T-helper 22 cell (primary cell): ENCODE measurements around the gene MINK1.

Source experiments
- DNase-seq: peaks from one replicate; pipeline ENCODE4 v3.0.0-alpha.2; 2020; ENCODE audit warnings: low read depth

Gene MINK1

DNA sequence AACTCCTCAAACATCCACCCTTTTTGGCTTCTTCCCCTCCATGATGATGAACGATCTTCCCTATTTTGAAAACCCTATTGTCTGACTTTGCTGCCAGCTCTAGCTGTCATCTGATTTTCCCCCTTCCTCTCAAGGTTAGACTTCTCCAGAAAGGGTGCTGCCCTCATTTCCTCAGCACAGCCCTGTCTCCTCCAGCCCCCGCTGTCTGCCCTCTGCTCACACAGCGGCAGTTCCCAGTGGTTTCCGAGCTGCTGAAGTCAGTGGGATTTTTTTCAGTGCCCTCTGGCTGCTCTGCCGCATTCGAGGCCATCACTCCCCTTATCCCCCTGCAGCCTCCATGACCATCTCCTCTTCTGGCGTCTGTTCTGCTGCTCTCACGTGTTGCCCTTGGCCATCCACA lies 39.6 kb downstream of the MINK1 start:
- DNase-seq: no peak

- no peak for DNase-seq
Observed at GRCh38 chr17:4877089-4877488, 43.9 kb downstream of the MINK1 start.

DNA sequence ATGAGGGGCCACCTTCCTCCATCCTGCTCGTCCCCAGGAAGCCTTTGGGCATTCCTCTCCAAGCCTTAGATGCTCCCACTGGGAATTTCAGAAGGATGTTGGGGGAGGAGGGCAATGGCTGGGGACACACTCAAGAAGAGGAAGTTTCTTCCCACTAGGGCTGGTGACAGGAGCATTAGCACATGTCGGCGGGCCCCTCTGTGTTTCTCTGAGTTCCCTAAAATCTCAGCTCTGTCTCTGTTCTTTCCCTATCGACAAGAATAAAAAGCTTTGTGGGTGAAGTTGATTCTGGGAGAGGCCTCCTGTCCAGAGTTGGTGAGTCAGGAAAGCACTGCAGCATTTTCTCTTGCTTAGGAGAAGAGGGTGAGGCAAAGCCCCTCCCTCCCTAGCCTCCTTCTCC lies 46.5 kb downstream of the MINK1 start:
- no peak for DNase-seq

- DNase-seq: no peak
Observed at GRCh38 chr17:4880857-4881256, 47.7 kb downstream of the MINK1 start.

GRCh38 chr17:4881761-4882555 lies 48.8 kb downstream of the MINK1 start:
- peak; percentile 17 for DNase-seq

DNA sequence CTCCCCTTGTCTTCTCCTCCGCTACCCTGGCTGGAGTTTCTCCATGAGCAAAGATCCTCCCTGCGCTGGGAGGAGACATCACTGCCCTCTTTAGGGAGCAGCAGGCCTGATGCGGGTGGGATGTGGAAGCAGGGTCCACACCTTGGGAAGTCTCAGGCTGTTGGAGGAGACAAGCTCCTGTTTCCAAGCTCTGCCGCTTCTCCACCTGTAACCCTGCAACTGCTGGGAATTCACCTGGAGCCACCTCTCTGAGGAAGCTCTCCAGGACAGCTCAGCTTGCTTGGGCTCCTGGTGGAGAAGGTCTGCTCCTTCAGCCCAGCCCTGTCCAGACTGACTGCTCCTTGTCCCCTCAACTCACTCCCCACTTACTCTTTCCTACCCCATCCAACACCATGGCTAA lies 51.3 kb downstream of the MINK1 start:
- DNase-seq: no peak

DNA sequence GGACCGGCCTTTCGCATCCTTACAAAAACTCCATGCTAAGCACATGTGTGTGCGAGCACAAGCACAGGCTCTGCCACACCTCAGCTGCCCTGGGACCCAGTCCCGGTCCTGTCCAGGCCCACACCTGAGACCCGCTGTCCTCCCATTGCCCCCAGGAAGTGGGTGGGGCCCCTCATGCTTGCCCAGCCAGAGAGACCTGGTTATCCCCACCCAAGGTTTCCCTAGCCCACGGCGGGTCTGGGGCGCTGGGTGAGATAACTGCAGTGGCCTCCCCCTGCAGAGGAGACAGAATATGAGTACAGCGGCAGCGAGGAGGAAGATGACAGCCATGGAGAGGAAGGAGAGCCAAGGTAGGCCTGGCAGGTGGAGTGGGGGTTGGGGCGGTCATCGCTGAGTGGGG lies 53.7 kb downstream of the MINK1 start:
- DNase-seq: no peak

GRCh38 chr17:4887581-4887980 lies 54.4 kb downstream of the MINK1 start:
- no peak for DNase-seq

DNA sequence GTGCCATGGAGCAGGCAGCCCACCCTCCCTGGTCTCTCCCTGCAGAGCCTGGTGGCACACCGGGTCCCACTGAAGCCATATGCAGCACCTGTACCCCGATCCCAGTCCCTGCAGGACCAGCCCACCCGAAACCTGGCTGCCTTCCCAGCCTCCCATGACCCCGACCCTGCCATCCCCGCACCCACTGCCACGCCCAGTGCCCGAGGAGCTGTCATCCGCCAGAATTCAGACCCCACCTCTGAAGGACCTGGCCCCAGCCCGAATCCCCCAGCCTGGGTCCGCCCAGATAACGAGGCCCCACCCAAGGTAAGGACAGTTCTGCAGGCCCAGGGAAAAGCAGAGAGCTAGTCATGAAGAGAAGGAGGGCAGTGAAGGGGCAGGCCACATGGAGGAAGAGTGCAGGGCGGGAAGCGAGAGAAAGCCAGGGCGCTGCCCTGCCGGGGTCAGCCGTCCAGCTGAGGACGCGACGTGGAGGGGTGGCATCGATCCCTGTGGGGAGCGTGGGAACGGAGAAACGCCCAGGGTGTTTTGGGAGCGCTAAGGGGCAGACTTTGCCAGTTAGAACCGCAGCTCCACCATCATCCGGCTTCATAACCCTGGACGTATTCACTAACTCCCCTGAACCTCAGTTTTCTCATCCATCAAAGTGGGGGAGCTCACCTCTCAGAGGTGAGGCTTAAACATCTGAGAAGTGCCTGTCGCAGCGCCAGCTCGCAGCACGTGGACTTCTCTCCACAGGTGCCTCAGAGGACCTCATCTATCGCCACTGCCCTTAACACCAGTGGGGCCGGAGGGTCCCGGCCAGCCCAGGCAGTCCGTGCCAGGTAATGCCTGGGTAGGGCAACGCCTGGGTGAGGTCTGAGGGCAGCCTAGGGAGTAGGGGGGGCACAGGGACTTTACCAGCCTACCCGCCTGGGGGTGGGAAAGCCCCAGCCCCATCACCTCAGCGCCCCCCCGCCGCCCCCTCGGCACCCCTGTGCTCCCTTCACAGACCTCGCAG lies 58.6 kb downstream of the MINK1 start:
- no peak for DNase-seq

DNA sequence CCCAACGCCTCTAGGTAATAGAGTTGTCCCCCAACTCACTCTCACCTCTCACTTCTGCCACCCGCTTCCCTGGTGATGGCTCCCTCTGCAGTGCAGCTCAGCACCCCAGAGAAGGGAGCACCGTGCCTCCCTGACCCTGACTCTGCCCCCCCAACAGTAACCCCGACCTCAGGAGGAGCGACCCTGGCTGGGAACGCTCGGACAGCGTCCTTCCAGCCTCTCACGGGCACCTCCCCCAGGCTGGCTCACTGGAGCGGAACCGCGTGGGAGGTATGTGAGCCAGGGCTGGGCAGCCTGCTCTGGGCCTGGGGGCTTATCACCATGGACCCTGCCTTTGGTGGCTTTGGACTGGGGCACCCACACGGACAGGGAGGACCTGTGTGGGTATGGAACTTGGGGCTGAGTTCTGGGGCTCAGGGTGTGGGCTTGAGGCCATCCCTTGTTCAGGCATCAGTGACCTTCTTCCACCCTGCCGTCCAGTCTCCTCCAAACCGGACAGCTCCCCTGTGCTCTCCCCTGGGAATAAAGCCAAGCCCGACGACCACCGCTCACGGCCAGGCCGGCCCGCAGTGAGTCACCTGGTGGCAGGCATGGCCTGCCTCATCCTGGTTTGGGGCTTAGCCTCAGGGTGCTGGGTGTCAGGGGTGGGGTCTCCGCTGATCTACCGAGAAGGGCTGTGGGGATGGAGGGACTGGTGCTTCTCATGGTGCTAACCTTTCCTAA lies 59.5 kb downstream of the MINK1 start:
- DNase-seq: no peak

DNA sequence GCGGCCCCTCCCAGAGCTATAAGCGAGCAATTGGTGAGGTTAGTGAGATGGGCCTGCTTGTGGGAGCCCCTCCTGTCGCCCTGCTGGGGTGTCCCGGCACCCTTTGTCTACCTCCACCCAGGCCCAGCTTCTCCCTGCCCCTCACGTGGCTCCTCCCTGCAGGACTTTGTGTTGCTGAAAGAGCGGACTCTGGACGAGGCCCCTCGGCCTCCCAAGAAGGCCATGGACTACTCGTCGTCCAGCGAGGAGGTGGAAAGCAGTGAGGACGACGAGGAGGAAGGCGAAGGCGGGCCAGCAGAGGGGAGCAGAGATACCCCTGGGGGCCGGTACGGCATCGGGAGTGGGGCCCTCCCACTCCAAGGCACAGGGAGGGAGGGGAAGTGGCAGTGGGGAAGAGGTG lies 60.1 kb downstream of the MINK1 start:
- DNase-seq: no peak

DNA sequence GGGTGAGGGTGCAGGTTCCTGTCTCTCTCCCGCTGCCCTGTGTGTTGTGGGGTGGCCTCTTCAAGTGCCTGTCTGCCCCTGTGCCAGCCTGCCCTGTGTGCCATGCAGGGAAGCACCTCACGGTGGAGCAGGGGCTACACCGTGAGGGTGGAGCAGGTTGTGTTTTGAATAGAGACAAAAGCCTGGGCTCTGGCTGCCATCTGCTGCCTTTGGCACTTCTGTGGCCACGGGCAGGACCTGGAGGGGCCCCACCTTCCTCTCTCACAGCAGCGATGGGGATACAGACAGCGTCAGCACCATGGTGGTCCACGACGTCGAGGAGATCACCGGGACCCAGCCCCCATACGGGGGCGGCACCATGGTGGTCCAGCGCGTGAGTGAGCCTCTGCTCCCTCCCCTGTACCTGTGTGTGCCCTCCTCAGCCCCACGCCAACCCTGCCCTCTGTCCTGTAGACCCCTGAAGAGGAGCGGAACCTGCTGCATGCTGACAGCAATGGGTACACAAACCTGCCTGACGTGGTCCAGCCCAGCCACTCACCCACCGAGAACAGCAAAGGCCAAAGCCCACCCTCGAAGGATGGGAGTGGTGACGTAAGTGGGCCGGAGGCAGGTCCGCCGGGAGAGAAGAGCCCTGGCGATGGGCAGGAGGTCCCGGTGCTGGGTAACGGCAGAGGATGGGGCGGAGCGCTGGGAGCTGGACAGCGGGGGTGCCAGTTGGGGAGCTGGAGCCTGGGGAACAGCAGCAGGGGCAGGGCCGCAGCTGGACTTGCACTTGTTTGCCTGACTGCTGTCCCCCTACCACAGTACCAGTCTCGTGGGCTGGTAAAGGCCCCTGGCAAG lies 60.8 kb downstream of the MINK1 start:
- no peak for DNase-seq

DNA sequence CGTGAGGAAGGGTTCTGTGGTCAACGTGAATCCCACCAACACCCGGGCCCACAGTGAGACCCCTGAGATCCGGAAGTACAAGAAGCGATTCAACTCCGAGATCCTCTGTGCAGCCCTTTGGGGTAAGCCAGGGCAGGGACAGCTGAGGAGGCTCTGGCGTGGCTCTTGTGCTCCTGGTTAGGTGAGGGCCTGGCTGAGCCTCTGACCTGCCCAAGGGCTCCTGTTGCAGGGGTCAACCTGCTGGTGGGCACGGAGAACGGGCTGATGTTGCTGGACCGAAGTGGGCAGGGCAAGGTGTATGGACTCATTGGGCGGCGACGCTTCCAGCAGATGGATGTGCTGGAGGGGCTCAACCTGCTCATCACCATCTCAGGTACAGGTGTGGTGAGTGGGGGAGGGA lies 62.0 kb downstream of the MINK1 start:
- DNase-seq: no peak

DNA sequence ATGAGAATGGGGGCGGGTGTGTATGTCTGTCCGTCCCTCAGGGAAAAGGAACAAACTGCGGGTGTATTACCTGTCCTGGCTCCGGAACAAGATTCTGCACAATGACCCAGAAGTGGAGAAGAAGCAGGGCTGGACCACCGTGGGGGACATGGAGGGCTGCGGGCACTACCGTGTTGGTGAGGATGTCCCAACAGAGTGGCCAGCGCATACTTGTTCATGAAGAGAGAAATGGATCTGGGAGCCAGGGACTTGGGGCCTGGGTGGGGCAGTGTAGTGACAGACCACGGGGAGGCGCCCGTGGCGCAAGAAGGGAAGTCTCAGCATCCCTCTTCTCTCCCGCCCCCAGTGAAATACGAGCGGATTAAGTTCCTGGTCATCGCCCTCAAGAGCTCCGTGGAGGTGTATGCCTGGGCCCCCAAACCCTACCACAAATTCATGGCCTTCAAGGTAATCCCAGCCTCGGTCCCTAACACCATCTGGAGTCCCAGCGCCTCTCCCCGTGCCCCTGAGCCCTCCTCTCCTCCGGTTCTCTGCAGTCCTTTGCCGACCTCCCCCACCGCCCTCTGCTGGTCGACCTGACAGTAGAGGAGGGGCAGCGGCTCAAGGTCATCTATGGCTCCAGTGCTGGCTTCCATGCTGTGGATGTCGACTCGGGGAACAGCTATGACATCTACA lies 62.7 kb downstream of the MINK1 start:
- DNase-seq: no peak

- no peak for DNase-seq
Observed at GRCh38 chr17:4896332-4897197, 63.4 kb downstream of the MINK1 start.

- DNase-seq: no peak
Observed at GRCh38 chr17:4897198-4897687, 64.1 kb downstream of the MINK1 start.

DNA sequence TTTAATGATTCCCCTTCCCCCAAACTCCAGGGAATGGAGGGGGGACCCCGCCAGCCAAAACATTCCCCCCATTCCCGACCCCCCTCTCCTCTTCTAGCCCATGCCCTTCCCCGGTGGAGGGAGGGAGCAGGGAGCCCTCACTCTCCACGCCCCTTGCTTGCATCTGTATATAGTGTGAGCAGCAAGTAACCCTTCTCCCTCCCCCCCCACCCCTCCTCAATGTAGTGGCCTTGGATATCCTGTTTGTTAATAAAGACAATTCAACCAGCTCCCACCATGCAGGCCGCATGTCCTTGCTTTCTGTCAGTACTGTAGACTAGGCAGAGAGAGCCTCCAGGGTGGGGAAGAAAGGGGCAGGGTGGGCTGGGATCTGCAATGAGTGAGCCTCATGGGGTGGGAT lies 64.6 kb downstream of the MINK1 start:
- DNase-seq: no peak

DNA sequence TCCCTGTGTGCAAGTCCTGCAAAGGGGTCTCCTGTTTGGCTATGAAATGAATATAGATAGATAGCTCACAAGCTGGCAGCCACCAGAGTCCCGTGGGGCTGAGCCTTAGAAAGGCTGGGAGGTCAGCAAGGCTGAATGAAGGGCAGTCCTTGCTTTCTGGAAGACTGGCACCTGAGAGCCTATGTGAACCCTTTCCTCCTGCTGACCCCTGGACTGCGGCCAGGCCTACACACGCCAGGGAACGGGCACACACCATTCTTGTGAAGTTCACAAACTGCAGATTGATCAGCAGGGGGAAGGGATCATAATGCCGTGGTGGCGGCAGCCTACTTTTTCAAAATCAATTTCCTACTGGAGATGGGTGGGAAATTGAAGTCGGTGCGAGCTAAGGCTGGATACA lies 65.2 kb downstream of the MINK1 start:
- no peak for DNase-seq

DNA sequence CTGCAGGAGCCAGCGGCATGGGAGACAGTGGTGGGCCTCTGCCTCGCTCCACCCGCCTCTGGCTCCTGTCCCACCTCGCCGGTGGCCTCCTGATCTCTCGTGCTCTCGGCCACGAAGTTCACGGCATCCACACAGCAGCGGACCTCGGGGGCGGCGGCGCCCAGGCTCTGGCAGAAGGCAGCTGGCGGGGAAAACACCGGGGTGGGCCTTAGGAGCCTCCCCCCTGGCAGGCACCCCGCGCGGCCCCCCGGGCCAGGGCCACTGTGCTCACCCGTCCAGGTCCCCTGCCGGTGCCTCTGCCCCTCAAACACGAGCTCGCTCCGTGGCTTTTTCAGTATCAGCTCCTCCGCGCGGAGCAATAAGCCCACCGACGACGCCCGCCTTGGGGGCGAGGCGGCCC lies 65.8 kb downstream of the MINK1 start:
- peak; percentile 18 for DNase-seq
